ENCODE data around the gene DNPEP.
A peak's percentile ranks its signal among the peaks of the same experiment; 100 is the strongest.

Gene DNPEP

GRCh38 chr2:219356834-219357233, 30.9 kb downstream of the DNPEP start:
- no peak for DNase-seq

DNA sequence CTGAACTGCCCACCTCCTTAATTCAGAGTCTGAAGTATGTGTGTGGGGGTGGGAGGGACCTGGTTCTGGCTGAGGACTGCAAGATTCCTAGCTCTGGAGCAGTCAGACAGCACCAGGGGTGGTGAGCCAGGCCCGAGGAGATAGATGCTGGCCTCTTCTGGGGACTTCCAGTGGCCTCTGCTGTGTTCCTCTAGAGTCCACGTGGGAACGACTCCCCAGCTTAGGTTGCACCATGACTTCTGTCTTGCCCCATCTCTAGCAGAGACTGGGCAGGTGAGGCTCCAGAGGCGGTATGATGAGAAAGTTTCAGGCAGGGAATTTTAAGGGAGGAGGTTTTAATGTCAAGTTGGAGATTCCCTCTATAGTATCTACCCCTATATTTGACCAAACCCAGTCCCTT, 33.1 kb downstream of the DNPEP start:
- DNase-seq, result no peak

- DNase-seq, result no peak
Measured at GRCh38 chr2:219353129-219353528, 34.6 kb downstream of the DNPEP start.

GRCh38 chr2:219352448-219353023, 35.2 kb downstream of the DNPEP start:
- no peak for DNase-seq

DNA sequence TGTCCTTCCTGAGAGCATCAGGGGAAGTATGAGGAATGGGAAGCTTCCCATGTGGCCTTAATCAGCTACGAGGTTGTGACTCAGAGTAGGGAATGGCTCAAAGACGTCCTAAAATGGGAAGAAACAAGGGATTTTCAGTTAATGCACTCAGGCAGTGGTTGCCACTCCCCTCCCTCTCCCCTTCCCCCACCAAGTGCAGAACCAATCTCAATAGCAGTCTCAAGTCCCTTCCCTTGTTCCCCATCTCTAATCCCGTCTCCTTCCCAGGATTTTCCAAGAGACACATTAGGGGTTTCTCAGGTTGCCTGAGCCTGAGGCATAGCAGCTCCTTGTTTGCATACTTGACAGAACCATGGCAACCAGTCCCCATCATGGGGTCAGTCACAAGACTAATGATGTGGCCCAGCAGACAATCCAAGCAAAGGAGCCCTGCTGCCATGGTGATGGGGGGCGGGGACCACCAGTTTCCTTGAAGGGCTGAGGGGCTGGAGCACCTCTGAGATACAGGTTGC, 36.9 kb downstream of the DNPEP start:
- peak; percentile 52 for DNase-seq

GRCh38 chr2:219350215-219350614, 37.5 kb downstream of the DNPEP start:
- DNase-seq, result no peak

- DNase-seq, result peak; percentile 51
Measured at GRCh38 chr2:219344751-219345430, 42.8 kb downstream of the DNPEP start.

GRCh38 chr2:219335373-219335786, 52.3 kb downstream of the DNPEP start:
- DNase-seq, result peak; percentile 62

DNA sequence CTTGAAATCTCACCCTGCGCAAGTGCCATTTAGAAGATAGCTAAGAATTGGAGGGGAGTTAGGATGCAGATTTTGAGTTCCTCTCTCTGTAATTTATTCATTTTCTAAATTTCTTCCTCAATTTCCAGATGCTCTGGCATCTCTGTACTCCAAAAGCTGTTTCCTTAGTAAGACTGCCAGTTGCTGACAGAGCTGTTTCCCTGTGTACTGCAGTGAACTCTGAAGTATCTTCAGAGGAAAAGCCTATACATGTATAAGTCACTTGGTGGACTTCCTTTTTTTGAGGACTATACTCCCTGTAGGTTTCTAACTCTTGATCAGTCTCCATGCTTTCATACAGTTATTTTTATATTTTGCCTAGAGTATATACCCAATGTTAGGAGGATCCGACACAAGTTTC, 53.6 kb downstream of the DNPEP start:
- DNase-seq, result no peak

- no peak for DNase-seq
Measured at GRCh38 chr2:219332542-219332941, 55.2 kb downstream of the DNPEP start, which contains the start of gene RESP18. Gene RESP18 (minus strand): TSS chr2:219332744.

- DNase-seq, result no peak
Measured at GRCh38 chr2:219331560-219332213, 56.0 kb downstream of the DNPEP start.

- no peak for DNase-seq
Measured at GRCh38 chr2:219327719-219328118, 60.0 kb downstream of the DNPEP start.

- no peak for DNase-seq
Measured at GRCh38 chr2:219325657-219326315, 61.9 kb downstream of the DNPEP start.

DNA sequence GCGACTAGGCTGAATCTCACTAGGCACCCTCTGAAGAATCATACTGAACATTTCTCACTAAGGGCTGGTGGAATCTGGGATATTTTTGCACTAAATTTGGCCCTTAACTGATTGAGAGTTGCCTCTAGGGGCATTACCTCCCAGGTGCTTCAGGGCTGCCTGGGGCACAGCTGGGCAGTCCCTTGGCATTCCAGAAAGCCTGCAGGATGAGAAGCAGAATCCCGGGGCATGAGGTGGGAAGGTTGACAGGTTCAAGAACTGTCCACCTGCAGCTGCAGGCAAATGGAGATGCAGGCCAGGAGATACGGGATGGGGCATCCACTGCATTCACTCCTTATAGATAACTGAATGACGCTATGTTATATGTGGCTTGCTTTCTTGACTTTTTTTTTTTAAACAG, 62.6 kb downstream of the DNPEP start:
- no peak for DNase-seq

- no peak for DNase-seq
Measured at GRCh38 chr2:219323434-219323833, 64.3 kb downstream of the DNPEP start.
